ENCODE results near the gene FBXO39.

DNA sequence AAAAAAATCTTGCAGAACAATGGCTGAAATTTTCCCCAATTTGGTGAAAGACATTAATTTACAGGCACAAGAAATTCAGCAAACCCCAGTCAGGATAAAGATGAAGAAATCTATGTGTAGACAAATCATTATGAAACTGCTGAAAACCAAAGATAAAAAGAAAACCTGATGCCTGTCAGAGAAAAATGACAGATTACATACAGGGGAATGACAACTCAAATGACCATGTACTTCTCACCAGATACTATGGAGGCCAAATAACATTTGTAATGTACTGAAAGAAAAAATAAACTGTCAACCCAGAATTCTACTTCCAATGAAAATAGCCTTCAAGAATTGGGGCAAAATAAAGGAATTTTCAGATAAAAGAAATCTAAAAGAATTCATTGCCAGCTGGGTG lies 27.4 kb upstream of the FBXO39 start:
- TF ChIP-seq, protein P1, sequence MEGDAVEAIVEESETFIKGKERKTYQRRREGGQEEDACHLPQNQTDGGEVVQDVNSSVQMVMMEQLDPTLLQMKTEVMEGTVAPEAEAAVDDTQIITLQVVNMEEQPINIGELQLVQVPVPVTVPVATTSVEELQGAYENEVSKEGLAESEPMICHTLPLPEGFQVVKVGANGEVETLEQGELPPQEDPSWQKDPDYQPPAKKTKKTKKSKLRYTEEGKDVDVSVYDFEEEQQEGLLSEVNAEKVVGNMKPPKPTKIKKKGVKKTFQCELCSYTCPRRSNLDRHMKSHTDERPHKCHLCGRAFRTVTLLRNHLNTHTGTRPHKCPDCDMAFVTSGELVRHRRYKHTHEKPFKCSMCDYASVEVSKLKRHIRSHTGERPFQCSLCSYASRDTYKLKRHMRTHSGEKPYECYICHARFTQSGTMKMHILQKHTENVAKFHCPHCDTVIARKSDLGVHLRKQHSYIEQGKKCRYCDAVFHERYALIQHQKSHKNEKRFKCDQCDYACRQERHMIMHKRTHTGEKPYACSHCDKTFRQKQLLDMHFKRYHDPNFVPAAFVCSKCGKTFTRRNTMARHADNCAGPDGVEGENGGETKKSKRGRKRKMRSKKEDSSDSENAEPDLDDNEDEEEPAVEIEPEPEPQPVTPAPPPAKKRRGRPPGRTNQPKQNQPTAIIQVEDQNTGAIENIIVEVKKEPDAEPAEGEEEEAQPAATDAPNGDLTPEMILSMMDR (conservative IDR thresholded peaks at IDR 0.05; ENCODE audit: low read length): no peak
- no peak for TF ChIP-seq EZH2phosphoT487 (IDR thresholded peaks at IDR 0.05; ENCODE audit: borderline replicate concordance, low read depth, low read length)
